ENCODE measurements around the gene SLC38A10.

Gene SLC38A10

GRCh38 chr17:81325714-81326358, 30.7 kb upstream of the SLC38A10 start:
- no peaks in the 10 kb centered on the region for H3K36me3 Mint-ChIP-seq (ENCODE audit: insufficient read depth)
- DNase-seq (ENCODE audit: low spot score in 2 of 2) (no peak), ATAC-seq (replicated peaks; ENCODE audit: extremely low read depth, poor library complexity, severe bottlenecking) (no peak)
- no peak overlapping the region for H3K4me3 Mint-ChIP-seq
- peaks cover 10% of the 10 kb centered on the region for H3K27me3 Mint-ChIP-seq
- no peaks in the 10 kb centered on the region for H3K9me3 Mint-ChIP-seq
- H3K27ac Mint-ChIP-seq (ENCODE audit: low read depth), result no peak overlapping the region
- H3K4me1 Mint-ChIP-seq, result no peaks in the 10 kb centered on the region

DNA sequence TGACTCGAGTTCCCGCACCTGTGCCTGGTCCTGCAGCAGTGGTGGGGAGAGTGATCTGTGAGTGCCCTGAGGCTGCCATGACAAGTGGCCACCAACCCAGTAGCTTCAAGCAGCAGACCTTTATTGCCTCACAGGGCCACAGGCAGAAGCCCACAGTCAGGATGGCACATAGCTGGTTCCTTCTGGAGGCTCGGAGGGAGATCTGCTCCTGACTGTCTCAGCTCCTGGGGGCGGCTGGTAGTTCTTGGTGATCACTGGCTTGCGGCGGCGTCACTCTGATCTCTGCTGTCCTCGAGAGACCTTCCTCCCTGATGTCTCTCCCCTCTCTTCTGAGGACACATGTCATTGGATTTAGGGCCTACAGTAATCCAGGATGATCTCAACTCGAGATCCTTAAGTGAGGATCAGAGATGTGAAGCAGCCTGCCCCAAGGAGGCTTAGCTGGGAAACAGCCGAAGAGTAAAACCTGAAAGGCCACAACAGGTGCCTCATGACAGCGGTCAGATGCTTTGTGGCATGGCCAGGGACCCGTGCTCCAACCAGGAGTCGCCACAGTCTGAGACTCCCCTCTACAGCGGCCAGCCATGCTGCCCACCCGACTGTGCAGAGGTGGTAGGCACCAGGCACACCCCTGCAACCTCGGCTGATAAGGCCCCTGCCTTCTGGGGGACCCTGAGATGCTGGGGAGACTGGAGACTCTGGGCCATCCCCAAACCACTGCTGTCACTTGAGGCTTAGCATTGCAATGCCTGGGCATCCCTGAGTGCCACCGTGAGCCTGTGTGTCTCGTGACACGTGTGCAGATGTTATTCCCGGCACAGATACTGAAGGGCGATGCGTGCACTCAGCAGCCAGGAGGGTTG, 30.0 kb upstream of the SLC38A10 start:
- Mint-ChIP-seq H3K4me3 (no peak overlapping the region), H3K36me3 (ENCODE audit: insufficient read depth) (no peaks in the 10 kb centered on the region)

GRCh38 chr17:81324177-81324850, 29.2 kb upstream of the SLC38A10 start:
- no peak for DNase-seq (ENCODE audit: low spot score in 2 of 2)
- Mint-ChIP-seq H3K36me3 (ENCODE audit: insufficient read depth) (no peaks in the 10 kb centered on the region), H3K9me3 (no peaks in the 10 kb centered on the region), H3K4me3 (no peak overlapping the region), H3K27me3 (peaks cover 10% of the 10 kb centered on the region), H3K27ac (ENCODE audit: low read depth) (no peak overlapping the region), H3K4me1 (no peaks in the 10 kb centered on the region)
- no peak for ATAC-seq (replicated peaks; ENCODE audit: extremely low read depth, poor library complexity, severe bottlenecking)

More for the DNA sequence above, 30.0 kb upstream of the SLC38A10 start:
- no peaks in the 10 kb centered on the region for H3K9me3 Mint-ChIP-seq
- H3K27ac Mint-ChIP-seq (ENCODE audit: low read depth), result no peak overlapping the region
- H3K4me1 Mint-ChIP-seq, result no peaks in the 10 kb centered on the region
- ATAC-seq (replicated peaks; ENCODE audit: extremely low read depth, poor library complexity, severe bottlenecking), result no peak
- no peak for DNase-seq (ENCODE audit: low spot score in 2 of 2)
- peaks cover 10% of the 10 kb centered on the region for H3K27me3 Mint-ChIP-seq

- no peaks in the 10 kb centered on the region for H3K4me1 Mint-ChIP-seq
- no peak for ATAC-seq (replicated peaks; ENCODE audit: extremely low read depth, poor library complexity, severe bottlenecking)
- H3K4me3 Mint-ChIP-seq, result no peak overlapping the region
- peaks cover 10% of the 10 kb centered on the region for H3K27me3 Mint-ChIP-seq
- H3K36me3 Mint-ChIP-seq (ENCODE audit: insufficient read depth), result no peaks in the 10 kb centered on the region
- DNase-seq (ENCODE audit: low spot score in 2 of 2), result no peak
- no peak overlapping the region for H3K27ac Mint-ChIP-seq (ENCODE audit: low read depth)
- H3K9me3 Mint-ChIP-seq, result no peaks in the 10 kb centered on the region
Measured at GRCh38 chr17:81323411-81323868, 28.3 kb upstream of the SLC38A10 start.

GRCh38 chr17:81323083-81323369, 27.9 kb upstream of the SLC38A10 start:
- Mint-ChIP-seq H3K4me3 (no peak overlapping the region), H3K9me3 (no peaks in the 10 kb centered on the region), H3K4me1 (no peaks in the 10 kb centered on the region), H3K27me3 (peaks cover 10% of the 10 kb centered on the region), H3K36me3 (ENCODE audit: insufficient read depth) (no peaks in the 10 kb centered on the region), H3K27ac (ENCODE audit: low read depth) (no peak overlapping the region)
- no peak for DNase-seq (ENCODE audit: low spot score in 2 of 2)
- ATAC-seq (replicated peaks; ENCODE audit: extremely low read depth, poor library complexity, severe bottlenecking), result no peak

DNA sequence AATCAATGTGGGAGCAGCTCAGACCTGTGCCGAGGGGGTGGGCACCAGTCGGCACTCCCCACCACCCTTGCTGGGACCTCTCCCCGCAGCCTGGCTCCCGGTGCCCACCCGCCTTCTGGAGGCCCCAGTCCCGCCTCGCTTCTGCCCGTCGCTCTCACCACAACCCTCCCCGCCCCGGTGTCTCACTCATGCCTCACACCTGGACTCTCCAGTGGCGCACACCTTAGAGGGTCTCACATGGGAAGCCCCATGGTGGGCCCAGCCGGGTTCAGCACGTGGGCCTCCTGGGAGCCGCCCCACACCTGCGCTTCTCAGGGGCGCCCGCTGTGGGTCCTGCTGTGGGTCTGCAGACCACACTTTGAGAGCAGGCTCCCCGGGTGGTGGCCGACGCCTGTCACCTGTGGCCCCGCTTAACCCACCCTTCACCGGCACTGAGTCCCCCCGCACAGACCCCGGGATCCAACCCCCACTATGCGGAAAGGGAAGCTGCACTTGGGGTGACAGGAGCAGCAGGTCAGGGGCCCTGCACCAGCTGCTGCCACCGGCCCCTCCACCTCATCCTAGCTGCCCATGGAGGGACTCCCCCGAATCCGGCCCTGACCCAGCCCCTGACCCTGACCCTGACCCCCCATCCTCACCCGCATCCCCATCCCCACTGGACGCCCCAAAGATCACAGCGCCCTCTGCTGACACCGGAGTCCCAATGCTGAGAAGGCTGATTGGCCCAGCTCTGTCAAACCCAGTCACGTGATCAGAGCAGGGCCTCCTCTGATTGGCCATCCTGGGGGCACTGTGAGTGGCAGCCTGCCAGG, 27.4 kb upstream of the SLC38A10 start:
- Mint-ChIP-seq H3K27me3 (peaks cover 6% of the 10 kb centered on the region), H3K27ac (ENCODE audit: low read depth) (no peak overlapping the region), H3K4me1 (no peaks in the 10 kb centered on the region), H3K4me3 (no peak overlapping the region), H3K36me3 (ENCODE audit: insufficient read depth) (no peaks in the 10 kb centered on the region), H3K9me3 (no peaks in the 10 kb centered on the region)
- DNase-seq (ENCODE audit: low spot score in 2 of 2), result no peak
- no peak for ATAC-seq (replicated peaks; ENCODE audit: extremely low read depth, poor library complexity, severe bottlenecking)

- H3K9me3 Mint-ChIP-seq, result no peaks in the 10 kb centered on the region
- no peak for DNase-seq (ENCODE audit: low spot score in 2 of 2)
- H3K36me3 Mint-ChIP-seq (ENCODE audit: insufficient read depth), result peaks cover 2% of the 10 kb centered on the region
- H3K4me3 Mint-ChIP-seq, result no peak overlapping the region
- H3K27ac Mint-ChIP-seq (ENCODE audit: low read depth), result no peak overlapping the region
- no peaks in the 10 kb centered on the region for H3K27me3 Mint-ChIP-seq
- ATAC-seq (replicated peaks; ENCODE audit: extremely low read depth, poor library complexity, severe bottlenecking), result no peak
- no peaks in the 10 kb centered on the region for H3K4me1 Mint-ChIP-seq
Measured at GRCh38 chr17:81317961-81318605, 23.0 kb upstream of the SLC38A10 start.

DNA sequence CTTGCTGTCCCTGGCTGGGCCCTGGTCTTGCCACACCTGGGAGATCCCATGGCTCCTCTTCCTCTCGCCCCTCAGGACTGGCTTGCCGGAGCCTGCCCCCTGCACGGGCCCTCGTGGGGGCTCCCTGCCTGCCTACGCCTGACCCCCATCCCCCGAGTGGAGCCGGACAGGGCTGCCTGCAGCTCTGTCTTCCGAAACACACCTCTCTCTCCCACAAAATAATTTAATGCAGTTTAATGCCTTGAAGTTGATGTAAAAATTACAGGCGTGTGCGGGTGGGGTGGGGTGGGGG, 22.4 kb upstream of the SLC38A10 start:
- Mint-ChIP-seq H3K27me3 (no peaks in the 10 kb centered on the region), H3K9me3 (no peaks in the 10 kb centered on the region), H3K4me1 (no peaks in the 10 kb centered on the region), H3K27ac (ENCODE audit: low read depth) (no peak overlapping the region), H3K36me3 (ENCODE audit: insufficient read depth) (peaks cover 2% of the 10 kb centered on the region), H3K4me3 (no peak overlapping the region)
- no peak for ATAC-seq (replicated peaks; ENCODE audit: extremely low read depth, poor library complexity, severe bottlenecking)
- no peak for DNase-seq (ENCODE audit: low spot score in 2 of 2)

DNA sequence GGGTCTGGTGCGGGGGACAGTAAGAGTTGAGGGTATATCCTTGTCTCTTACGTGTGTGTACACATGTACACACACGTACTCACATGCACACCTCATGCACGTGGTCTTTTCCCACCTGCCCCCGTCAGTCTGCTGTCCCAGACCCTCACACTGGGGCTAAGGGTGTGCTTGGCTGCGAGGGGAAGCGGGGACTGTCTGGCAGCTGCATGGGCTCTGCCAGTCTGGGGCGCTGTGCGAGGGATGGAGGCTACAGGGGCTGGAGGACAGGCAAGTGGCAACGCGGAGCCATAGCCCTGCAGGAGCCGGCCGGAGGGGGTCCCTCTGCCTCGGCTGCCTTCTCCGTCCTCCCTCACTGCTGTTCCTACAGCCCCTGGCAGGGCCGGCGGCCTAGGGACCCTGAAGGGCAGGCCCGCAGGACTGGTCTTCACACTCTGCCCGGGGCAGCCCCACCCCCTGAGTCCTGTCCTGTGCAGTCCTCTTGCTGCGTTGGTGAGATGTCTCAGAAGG, 20.8 kb upstream of the SLC38A10 start:
- Mint-ChIP-seq H3K36me3 (ENCODE audit: insufficient read depth) (peaks cover 2% of the 10 kb centered on the region), H3K27ac (ENCODE audit: low read depth) (no peak overlapping the region), H3K9me3 (no peaks in the 10 kb centered on the region), H3K27me3 (peaks cover 4% of the 10 kb centered on the region), H3K4me1 (no peaks in the 10 kb centered on the region), H3K4me3 (no peak overlapping the region)
- ATAC-seq (replicated peaks; ENCODE audit: extremely low read depth, poor library complexity, severe bottlenecking) (no peak), DNase-seq (ENCODE audit: low spot score in 2 of 2) (no peak)

DNA sequence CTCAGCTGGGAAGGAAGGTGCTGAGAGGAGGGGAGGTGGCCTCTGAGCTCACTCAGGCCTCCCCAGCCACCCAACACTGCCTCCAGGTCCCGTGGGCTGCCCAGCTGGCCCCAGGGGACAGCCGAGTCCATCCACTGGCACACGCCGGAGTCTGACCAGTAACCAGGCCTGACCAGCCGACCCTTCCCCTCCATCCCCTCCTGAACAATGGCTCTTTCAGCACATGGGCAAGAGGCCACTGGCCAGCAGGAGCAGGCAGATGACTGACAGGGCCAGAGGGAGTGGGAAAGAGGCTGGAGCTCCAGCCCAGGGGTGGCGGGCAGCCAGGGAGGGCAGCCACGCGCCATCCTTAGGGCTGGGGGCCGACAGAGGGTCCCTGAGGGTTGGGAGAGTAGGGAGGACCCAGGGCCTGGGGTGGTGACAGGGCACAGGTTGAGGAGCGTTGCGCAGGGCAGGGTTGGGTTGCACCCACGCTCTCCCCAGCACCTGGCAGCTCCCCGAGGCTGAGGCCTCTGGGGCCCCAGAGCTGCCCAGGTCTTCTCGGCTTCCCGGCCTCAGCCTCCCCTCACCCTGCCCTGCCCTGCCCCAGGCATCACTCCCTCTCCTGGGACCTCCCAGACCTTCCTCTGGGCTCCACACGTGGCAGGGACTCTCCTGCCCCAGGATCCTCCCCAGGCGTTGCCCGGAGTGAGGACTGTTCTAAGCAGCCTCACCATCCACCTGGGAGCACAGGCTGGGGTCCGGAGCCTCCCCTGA, 20.2 kb upstream of the SLC38A10 start:
- Mint-ChIP-seq H3K4me3 (no peak overlapping the region), H3K27ac (ENCODE audit: low read depth) (no peak overlapping the region), H3K4me1 (no peaks in the 10 kb centered on the region), H3K27me3 (peaks cover 10% of the 10 kb centered on the region), H3K9me3 (no peaks in the 10 kb centered on the region), H3K36me3 (ENCODE audit: insufficient read depth) (peaks cover 2% of the 10 kb centered on the region)
- ATAC-seq (replicated peaks; ENCODE audit: extremely low read depth, poor library complexity, severe bottlenecking), result no peak
- DNase-seq (ENCODE audit: low spot score in 2 of 2), result no peak

GRCh38 chr17:81314398-81315081, 19.4 kb upstream of the SLC38A10 start:
- no peak overlapping the region for H3K4me3 Mint-ChIP-seq
- H3K4me1 Mint-ChIP-seq, result no peaks in the 10 kb centered on the region
- no peak for ATAC-seq (replicated peaks; ENCODE audit: extremely low read depth, poor library complexity, severe bottlenecking)
- H3K27me3 Mint-ChIP-seq, result peaks cover 13% of the 10 kb centered on the region
- no peak for DNase-seq (ENCODE audit: low spot score in 2 of 2)
- peaks cover 2% of the 10 kb centered on the region for H3K36me3 Mint-ChIP-seq (ENCODE audit: insufficient read depth)
- no peak overlapping the region for H3K27ac Mint-ChIP-seq (ENCODE audit: low read depth)
- H3K9me3 Mint-ChIP-seq, result no peaks in the 10 kb centered on the region
